ENCODE data around the gene FXYD6.
"Not testable (repeated sequence)": the region's sequence is repeated elsewhere in the genome, so short reads cannot be mapped to it uniquely, and the experiment has no call there.

The FXYD6 gene

DNA sequence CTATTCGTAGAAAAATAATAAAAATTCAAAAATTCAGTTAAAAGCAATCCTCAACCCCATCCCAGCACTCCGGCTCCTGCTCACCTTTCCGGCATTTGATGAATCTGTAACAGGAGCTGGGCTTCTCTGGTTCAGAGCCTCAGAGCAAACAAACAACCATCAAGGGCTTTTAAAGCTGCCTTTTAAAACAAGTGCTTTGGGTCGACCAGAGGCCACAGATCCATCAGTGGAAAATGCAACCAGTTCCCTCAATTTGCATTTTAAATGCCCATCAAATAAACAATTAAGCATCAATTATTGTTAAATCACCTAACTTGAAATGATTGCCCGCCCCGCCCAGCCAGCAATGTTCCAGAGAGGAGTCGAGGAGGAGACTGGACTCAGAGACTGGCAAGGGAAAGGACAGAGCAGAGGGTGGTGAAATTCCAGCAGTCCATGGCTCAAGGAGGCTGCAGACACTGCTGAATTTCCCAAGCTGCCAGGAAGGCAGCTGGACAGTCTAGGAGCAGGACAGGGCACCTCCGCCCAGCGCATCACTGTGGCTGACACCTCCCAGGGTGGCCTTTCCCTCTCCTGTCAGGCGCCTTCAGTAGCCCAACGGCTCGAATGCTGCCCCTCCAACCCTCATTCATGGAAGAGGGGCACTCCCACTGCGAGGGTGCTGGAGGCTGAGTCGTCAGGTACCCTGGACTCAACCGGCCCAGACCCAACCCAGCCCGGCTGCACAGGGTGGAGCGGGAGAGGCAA is 7.5 kb downstream of the FXYD6 start:
- DNase-seq, result no peak

DNA sequence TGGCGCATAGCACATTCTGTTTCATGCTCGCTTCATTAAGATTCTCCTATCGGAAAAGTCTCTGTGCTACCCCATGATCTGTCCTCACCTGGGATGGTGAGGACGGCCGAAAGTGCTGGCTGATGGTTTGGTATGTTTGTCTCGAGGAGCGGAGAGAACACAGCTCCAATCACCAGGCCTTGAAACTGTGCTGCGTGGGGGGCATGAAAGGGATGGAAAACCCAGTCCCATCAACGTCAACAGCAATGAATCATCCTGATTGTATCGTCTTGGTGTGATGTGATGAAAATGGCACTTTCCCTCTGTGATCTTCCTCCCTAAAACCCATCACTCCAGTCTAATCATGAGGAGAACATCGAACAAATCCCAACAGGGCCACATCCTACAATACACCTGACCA is 8.4 kb downstream of the FXYD6 start:
- no peak for DNase-seq

DNA sequence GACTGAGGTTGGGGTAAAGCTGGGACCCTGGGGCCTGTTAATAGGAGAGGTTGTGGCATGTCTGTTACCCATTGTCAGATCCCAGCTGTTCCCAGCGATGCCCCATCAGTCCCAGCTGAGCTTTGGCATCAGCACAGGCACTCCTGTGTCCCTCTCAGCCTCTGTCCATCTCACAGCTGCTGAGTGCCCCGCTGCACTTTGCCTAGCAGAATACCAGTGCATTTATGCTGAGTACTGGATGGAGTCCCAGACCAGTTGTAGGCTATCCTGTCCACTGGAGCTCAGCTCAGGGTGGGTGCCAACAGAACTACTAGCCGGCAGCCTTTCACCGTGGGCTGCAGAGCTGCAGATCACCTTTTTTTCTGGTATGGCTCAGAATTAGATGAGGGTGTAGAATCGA is 9.9 kb downstream of the FXYD6 start:
- DNase-seq, result no peak

DNA sequence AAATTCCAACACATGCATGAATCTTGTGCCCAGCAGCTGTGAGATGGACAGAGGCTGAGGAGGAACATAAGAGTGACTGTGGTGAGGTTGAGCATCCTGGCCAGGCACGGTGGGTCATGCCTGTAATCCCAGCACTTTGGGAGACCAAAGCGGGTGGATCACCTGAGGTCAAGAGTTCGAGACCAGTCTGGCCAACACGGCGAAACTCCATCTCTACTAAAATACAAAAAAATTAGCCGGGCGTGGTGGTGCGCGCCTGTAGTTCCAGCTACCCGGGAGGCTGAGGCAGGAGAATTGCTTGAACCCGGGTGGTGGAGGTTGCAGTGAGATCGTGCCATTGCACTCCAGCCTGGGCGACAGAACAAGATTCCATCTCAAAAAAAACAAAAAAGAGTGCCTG is 10.9 kb downstream of the FXYD6 start:
- DNase-seq, result not testable (repeated sequence)

DNA sequence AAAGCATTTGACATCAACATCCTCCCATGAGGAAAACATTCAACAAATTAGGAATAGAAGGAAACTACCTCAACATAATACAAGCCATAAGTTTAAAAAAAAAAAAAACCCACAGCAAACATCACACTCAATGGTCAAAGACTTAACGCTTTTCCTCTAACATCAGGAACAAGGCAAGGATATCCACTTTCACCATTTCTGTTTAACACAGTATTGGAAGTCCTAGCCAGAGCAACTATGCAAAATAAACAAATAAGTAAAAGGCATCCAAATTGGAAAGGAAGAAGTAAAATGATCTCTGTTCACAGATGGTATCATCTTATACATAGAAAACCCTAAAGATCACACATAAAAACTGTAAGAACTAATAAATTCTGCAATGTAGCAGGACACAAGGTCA is 13.1 kb downstream of the FXYD6 start:
- DNase-seq, result no peak

DNA sequence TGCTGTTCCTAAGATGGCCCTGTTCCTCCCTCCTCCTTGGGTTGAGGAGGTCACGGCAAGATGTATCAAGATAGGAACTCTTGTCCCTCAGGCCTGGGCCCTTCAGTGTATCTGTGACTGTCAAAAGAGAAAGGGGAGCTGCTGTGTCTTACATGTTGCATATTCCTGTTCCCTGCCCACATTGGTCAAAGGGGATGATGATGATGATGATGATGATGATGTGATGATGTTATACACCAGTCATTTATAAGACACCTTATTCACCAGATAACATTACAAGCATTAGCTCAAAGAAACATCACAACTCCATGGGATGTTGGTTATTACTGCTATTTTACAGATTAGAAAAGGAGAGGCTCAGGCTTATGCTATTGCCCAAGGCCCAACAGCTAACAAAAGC is 13.7 kb downstream of the FXYD6 start:
- DNase-seq, result no peak

DNA sequence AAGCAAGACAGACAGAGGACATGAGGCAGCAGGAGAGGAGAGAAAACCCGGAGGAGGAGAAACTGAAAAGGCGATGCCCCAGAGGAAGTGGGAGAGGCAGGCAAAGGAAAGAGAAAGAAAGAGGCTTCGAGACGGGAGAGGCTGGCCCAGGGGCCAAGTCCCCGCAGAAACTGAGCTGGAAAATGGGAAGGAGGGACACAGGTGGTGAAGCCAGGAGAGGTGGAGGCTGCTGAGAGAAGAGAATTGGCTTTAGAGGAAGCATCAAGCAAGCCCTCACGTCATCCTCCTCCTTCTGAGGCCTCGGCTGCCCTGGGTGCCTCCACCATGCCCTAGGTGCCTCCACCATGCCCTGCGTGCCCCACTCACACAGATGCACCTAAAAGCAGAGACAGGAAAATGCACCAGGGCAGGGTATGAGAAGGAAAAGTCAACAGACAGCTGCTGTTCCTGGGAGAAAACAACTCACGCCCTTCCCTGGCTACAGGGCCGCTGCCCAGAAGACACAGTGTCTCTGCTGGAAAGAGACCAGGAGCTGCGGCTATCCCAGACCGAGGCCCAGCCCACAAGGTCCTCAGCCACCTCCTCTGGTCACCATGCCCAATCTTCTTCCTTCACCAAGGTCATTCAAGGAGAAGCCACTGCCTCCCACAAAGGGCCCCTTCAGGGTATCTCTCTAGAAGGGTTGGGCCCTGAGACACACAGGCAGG is 14.3 kb downstream of the FXYD6 start:
- DNase-seq, result no peak

DNA sequence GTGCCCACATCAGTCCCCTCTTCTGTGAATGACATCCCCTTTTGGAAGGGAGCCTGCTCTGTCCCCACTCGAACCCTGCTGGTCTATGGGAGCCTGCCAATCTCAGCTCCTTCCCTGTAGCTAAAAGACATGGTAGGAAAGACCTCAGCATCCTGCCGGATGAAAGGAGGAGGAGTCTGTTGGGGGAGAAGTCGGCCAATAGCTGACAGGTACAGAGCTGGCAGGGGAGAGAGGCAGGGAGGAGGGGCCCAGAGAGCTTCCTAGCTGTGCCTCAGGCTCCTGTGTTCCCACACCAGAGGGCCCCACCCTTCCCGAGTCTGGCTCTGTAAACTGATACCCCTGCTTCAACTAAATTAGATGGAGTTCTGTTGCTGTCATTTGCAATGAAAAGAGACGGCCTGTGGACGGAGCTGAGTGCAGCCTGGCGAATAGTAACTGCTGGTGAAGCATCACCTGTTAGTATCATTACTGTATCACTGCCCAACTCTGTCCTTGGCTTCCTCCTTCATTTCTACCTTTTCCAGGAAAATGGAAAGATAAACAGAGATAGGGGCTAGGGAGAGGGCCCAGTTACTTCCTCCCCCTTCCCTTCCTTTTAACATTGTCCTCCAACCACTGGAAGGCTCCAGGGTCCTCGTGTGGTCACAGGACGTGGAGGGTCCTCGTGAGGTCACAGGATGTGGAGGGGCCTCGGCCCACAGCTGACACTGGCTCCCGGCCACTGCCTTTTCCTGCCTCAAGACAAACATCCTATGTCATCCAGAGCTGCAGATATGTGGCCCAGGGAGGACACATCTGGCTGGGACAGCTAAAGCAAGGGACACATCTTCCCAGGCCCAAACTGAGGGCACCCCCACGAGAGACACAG is 15.1 kb downstream of the FXYD6 start:
- DNase-seq, result no peak

DNA sequence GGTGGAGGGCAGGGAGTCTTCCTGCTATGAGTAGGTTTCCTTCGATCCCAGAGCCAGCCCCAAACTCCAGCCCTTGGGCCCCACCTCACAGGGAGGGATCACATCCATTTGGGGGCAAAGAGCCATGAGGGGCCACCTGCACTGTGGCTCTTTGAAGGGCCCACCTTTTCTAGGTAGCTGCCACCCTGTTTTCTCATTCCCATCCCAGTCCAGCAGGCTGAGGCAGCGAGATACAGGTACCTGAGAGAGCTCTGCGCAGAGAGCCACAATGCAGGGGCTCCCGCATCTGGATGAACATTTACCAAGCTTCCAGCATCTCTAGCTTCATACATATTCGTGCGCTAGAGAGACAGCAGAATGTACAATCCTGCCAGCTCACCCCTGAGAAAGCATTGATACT is 16.3 kb downstream of the FXYD6 start:
- DNase-seq, result no peak

DNA sequence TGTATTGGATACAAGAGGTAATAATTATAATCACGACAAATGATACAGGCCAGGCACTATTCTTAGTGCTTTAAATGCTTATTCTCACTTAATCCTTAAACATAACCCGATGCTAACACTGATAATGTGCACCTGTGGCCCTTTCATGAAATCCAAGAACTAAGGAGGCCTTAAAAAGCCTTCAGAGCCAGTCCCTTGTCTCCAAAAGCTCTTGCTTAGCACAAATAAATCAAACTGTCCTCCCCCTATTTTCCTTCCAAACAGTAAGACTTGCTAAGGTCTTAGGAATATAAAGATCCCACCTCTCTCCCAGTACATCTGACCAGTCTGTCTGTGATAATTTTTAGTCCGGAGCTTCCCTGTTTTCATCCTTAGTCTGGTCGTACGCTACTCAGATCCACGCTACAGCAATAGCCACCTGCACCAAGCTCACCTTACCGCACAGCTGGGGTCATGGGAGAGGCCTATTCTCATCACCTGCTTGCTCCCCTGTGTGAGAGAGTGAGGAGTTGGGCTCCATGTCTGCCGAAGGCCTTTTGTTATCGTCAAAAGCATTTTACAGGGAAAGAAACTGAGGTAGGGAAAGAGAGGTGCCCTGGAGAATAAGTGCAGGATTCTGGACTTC is 16.9 kb downstream of the FXYD6 start:
- no peak for DNase-seq

DNA sequence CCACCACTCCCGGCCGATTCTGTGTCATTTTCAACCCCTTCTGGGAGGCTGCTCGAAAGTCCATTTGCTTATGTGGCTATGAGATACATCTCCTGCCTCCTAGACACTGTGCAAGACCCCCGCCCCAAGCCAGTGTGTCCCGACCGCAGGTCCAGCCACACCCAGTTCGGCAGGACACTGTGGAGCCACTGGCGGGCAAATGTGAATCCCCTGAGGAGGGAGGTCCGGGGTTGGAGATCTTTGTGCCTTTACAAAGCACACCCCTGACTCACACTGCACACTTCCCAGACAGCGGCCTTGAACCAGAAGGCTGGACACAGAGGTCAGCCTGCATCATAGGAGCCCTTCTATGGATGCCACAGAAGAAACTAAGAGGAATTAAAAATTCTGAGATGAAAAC is 17.4 kb downstream of the FXYD6 start:
- DNase-seq, result no peak

DNA sequence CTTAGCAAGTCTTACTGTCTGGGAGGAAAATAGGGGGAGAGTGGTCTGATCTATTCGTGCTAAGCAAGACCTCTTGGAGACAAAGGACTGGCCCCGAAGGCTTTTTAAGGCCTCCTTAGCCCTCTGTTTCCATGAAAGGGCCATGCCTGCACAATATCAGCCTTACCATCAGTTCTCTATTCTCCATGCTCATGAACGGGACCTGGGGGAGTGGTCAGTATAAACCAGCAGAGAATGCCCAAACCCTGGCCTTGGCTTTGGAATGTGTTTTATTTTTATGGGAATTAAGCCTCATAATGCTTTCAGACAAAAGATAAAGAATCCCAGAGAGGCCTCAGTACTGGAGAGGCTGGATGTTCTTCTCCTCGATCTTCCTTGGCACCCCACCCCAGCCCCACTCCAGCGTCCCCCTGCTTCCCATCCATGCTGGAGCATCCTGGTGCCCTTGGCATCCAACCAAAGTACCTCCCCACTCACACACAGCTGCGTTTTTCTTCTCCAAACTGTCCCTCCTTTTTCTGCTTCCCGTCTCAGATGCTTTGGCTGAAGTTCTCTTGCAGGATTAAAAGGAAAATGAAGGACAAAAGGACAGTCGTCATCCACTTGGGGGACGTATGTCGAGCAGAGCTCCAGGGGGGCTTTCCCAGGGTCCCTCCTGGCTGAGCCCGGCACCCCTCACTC is 18.6 kb downstream of the FXYD6 start:
- DNase-seq, result no peak

DNA sequence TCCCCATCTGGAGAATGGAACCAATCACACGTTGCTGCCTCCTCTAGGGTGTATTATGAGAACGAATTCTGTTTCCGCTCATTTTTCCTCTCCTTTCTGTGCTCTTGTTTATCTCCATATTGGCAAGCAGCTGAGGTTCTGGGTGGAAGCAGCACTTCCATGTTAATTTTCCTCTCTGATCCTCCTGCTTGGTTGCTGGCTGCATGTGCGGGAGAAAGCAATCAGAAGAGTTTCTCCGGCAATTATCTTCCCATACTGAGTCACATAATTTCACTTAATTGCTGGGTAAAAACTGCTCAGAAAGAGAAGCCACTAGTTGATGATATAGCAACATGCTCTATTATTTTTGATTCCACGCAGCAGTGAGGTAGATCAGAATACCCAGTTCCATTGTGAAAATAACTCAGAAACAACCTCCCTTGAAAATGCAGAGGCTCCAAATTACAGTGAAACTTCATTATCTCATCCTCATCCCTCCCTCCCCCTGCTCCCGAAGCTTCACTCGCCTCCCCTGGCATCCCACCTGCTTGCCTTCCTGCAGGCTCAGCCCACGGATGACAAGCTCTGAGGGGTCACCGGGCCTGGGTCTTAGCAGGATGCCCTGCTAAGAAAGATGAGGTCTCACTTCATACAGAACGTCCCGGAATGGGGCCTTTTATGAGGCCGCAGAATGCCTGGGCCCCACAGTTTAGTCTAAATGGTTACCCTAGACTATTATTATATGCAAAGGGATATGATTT is 20.4 kb downstream of the FXYD6 start:
- no peak for DNase-seq

DNA sequence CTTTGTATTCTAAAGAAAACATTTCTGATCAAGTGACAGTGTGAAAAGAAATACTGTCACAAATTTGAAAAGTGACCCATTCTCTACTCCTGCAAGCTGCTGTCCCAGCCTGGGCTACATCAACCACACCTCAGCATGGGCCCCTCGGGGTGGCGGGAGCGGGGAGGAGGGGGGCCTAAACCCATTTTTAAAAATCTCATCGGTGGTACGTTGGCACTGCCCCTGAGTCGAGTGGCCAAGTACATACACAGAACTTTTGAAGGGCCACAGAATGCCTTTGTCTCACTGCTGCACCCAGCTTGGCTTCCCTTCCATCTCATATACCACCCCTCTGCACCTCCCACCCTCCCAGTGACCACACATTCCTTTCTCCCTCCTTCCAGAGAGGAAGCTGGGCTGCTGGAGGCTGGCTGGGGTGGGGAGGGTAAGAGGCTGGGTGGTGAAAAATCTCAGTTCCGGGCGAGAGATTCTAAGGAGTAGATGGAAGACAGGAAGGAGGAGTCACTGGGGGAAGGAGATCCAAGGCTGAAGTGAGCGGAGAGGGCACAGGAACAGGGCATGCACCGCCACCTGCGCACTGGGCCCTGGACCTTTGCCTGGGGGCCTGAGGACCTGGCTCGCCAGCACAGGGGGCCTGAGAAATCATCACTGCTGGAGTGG is 21.1 kb downstream of the FXYD6 start:
- DNase-seq, result no peak

DNA sequence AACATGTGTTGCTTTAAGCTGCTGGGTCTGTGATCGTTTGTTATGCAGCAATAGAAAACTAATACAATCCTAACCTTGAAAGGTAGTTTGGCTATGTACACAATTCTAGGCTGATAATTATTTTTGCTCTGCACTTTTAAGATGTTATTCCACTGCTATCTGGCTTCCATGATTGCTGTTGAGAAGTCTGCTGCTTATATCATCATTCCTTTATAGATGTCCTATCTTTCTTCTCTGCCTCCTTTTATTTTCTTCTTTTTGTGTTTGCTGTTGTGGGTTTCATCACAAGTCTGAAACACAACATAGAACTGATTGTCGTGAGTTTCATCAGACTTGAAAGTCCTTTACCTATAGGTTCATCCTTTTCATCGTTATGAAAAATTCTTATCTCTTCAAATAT is 24.1 kb downstream of the FXYD6 start:
- DNase-seq, result no peak

DNA sequence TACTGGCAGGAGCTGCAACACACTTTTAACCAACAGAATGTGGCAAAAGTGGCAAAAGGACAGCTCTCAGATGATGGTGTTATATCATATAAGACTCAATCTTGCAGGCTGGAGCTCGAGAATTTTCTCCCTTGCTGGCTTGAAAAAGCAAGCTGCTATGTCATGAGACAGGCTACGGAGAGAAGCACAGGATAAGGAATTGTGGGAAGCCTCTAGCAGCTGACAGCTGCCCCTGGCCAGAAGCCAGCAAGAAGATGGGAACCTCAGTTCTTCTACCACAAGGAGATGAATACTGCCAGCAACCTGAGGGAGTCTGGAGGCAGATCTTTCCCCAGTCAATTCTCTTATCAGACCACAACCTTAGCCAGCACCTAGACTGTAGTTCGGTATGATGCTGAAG is 24.6 kb downstream of the FXYD6 start:
- DNase-seq, result no peak

DNA sequence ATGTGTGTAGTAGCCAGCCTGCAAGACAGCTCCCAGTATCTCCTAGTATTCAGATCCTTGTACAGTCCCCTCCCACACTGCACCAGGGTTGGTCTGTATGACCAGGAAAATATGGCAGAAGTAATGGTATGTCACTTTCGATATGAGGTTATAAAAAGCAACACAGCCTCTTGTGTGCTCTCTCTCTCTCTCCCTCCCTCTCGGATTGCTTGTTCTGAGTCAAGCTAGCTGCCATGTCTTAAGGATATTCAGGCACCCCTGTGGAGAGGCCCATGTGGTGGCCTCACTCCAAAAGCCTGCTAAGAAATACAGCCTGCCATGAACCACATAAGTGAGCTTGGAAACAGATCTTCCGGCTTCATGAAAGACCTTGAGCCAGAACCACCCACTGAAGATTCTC is 25.4 kb downstream of the FXYD6 start:
- no peak for DNase-seq

DNA sequence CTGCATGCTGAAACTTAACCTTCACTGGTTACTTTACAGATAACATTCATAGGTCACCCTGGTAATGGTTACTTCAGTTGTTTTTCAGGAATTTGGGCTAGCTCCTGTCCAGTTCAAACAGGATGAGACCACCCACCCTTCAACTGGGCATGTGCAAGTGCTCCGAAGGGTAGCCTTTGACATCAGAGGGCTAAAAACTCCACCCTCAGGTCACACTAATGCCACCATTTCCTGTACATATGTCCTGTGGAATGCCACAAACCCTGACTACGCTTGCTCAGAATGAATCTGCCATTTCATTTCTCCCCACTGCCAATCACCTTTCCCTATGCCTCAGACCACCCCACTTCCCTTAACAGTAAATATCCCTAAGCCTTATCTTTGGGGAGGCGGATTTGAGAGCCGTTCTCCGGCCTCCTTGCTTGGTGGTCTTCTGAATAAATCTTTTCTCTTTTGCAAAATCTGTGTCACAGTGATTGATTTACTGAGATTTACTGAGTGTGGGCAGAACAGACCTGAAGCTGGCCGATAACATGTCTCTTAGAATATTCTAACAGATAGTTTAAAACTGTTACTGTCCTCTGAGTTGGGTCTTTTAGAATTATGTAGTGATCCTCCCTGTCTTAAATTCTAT is 26.6 kb downstream of the FXYD6 start:
- DNase-seq, result no peak

DNA sequence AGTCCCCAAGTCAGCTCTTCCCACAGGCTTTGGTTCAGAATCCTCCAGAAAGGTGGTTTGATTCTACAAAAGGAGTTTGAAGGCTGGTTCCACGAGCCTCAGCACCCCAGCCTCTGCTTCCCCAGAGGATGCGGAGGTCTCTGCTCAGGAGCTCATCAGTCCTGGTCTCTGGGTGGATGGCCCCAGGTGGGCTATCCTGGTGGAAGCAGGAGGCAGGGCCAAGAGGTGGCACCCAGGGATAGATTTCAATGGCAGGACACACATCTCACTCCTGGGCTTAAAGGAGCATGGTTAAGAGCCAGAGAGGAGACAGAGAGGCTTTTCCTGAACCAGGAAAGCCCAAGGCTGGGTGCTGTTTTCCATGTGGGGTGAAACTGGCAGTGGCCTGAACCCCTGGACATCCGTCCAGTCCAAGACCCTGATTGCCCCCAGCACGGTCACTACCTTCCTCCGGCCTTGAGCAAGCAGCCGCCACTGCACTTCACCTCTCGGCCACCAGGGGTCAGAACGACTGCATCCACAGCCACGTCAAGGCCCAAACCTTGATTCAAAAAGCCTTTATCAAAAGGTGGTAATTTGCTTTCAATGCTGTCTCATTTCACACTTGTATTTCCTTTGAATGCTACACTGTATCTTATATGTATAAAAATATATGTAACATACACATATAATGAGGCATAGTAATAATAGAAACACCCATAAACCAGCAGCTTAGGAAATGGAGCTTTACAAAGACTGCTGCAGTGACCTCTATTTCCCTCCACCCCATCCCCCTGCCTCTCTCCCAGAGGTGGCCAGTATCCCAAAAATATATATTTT is 32.6 kb downstream of the FXYD6 start:
- DNase-seq, result peak; percentile 82
